Liver (tissue), 9 donors: ENCODE data around the gene CFAP70. TPM values are rescaled to one million over a fixed set of nuclear protein-coding genes. Genes with fewer than 3 reads are reported as not detected.

Experiments
- DNase-seq: peaks from one replicate; pipeline ENCODE4 v3.0.0-alpha.2; 2017; ENCODE audit warnings: low spot score
- H3K27ac ChIP-seq, 2 donors: one replicate each; pipeline ENCODE4 v1.7.0; 2013; ENCODE audit warnings: inconsistent platforms in 2 of 2, low read length in 2 of 2, control low read depth in 1 of 2, low read depth in 1 of 2, mild to moderate bottlenecking in 1 of 2
- H3K27me3 ChIP-seq, 4 donors: one replicate each; pipeline versions ENCODE4 v1.6.1 to v1.7.0; 2013; ENCODE audit warnings: low read length in 3 of 4, inconsistent platforms in 1 of 4, mild to moderate bottlenecking in 1 of 4, moderate library complexity in 1 of 4; ENCODE audit not compliant: control insufficient read depth in 4 of 4, insufficient read depth in 4 of 4
- H3K36me3 ChIP-seq, 4 donors: one replicate each; pipeline versions ENCODE4 v1.6.1 to v1.7.0; 2013; ENCODE audit warnings: low read length in 3 of 4, mild to moderate bottlenecking in 3 of 4, low read depth in 1 of 4, moderate library complexity in 1 of 4; ENCODE audit not compliant: control insufficient read depth in 4 of 4, insufficient read depth in 3 of 4
- H3K4me1 ChIP-seq, 4 donors: one replicate each; pipeline versions ENCODE4 v1.6.1 to v1.7.0; 2013; ENCODE audit warnings: low read length in 3 of 4, mild to moderate bottlenecking in 3 of 4, moderate library complexity in 1 of 4; ENCODE audit not compliant: control insufficient read depth in 4 of 4, insufficient read depth in 4 of 4
- H3K4me3 ChIP-seq, 3 donors: one replicate each; pipeline versions ENCODE4 v1.6.1 to v1.7.0; 2013; ENCODE audit warnings: low read length in 3 of 3, control low read depth in 1 of 3, low read depth in 1 of 3, mild to moderate bottlenecking in 1 of 3
- H3K9ac ChIP-seq, 2 donors: one replicate each; pipeline ENCODE4 v1.7.0; 2013; ENCODE audit warnings: low read length in 2 of 2, mild to moderate bottlenecking in 2 of 2, moderate library complexity in 2 of 2, control low read depth in 1 of 2, low read depth in 1 of 2
- H3K9me3 ChIP-seq, 4 donors: one replicate each; pipeline versions ENCODE4 v1.6.1 to v1.7.0; 2013; ENCODE audit warnings: low read length in 3 of 4; ENCODE audit not compliant: control insufficient read depth in 4 of 4
- ATF3 ChIP-seq: IDR thresholded peaks from 2 replicates; pipeline ENCODE4 v1.6.1; 2016; ENCODE audit warnings: antibody characterized with exemption
- EGR1 ChIP-seq, 2 donors: IDR thresholded peaks; 2 replicates each; pipeline ENCODE4 v1.6.1; 2016 to 2018; ENCODE audit warnings: antibody characterized with exemption in 2 of 2, low read depth in 2 of 2
- FOXA1 ChIP-seq: IDR thresholded peaks from 2 replicates; pipeline ENCODE4 v1.6.1; 2016; ENCODE audit warnings: antibody characterized with exemption
- FOXA2 ChIP-seq: IDR thresholded peaks from 2 replicates; pipeline ENCODE4 v1.6.1; 2016; ENCODE audit warnings: antibody characterized with exemption
- GABPA ChIP-seq, 2 donors: IDR thresholded peaks in 1 of 2; conservative IDR thresholded peaks in 1 of 2; 2 replicates each; pipeline ENCODE4 v1.6.1; 2016; ENCODE audit warnings: antibody characterized with exemption in 2 of 2, mild to moderate bottlenecking in 1 of 2, moderate library complexity in 1 of 2
- HNF4A ChIP-seq, 2 donors: conservative IDR thresholded peaks; 2 replicates each; pipeline ENCODE4 v1.6.1; 2016; ENCODE audit warnings: antibody characterized with exemption in 2 of 2, mild to moderate bottlenecking in 2 of 2
- HNF4G ChIP-seq: IDR thresholded peaks from 2 replicates; pipeline ENCODE4 v1.6.1; 2016; ENCODE audit warnings: antibody characterized with exemption
- JUND ChIP-seq, 2 donors: IDR thresholded peaks; 2 replicates each; pipeline ENCODE4 v1.6.1; 2016; ENCODE audit warnings: antibody characterized with exemption in 2 of 2
- MAX ChIP-seq: IDR thresholded peaks from 2 replicates; pipeline ENCODE4 v1.6.1; 2016; ENCODE audit warnings: antibody characterized with exemption
- NR2F2 ChIP-seq: IDR thresholded peaks from 2 replicates; pipeline ENCODE4 v1.6.1; 2016; ENCODE audit warnings: antibody characterized with exemption
- RAD21 ChIP-seq, 2 donors: IDR thresholded peaks; 2 replicates each; pipeline ENCODE4 v1.6.1; 2016; ENCODE audit warnings: antibody characterized with exemption in 2 of 2, mild to moderate bottlenecking in 2 of 2
- REST ChIP-seq: IDR thresholded peaks from 2 replicates; pipeline ENCODE4 v1.6.1; 2016; ENCODE audit warnings: antibody characterized with exemption, mild to moderate bottlenecking
- RXRA ChIP-seq, 2 donors: IDR thresholded peaks; 2 replicates each; pipeline ENCODE4 v1.6.1; 2017 to 2018; ENCODE audit warnings: antibody characterized with exemption in 2 of 2, mild to moderate bottlenecking in 1 of 2
- SP1 ChIP-seq: IDR thresholded peaks from 2 replicates; pipeline ENCODE4 v1.6.1; 2018; ENCODE audit warnings: antibody characterized with exemption, mild to moderate bottlenecking
- TAF1 ChIP-seq: conservative IDR thresholded peaks from 2 replicates; pipeline ENCODE4 v1.6.1; 2016; ENCODE audit warnings: antibody characterized with exemption, mild to moderate bottlenecking
- WGBS: extraction: QIAGEN DNeasy Blood & Tissue Kit; methylation state at CpG from one replicate; pipeline ENCODE4 v1.1.7; 2013; 5-methylcytosine and 5-hydroxymethylcytosine counted together
- polyA plus RNA-seq, 2 donors: library from polyadenylated mRNA; stranded (reverse) in 1 of 2; unstranded in 1 of 2; fragments of 200-250 nt in 1 of 2; fragments of >200 nt in 1 of 2; fragmentation: Nextera tagmentation in 1 of 2; extraction: Ambion mirVana in 1 of 2; gene quantifications; one replicate each; pipeline versions ENCODE4 v1.2.1 to v1.2.3, GENCODE V29; 2013 to 2015
- total RNA-seq, 2 donors: library from RNA; depleted of rRNA; stranded (reverse); fragments of >200 nt; gene quantifications; one replicate each; pipeline ENCODE4 v1.2.3, GENCODE V29; 2014
- TF ChIP-seq, protein P1 (sequence below): fragments of 150-350 bp; IDR thresholded peaks from 2 replicates; pipeline ENCODE4 v1.5.1; 2017; ENCODE audit warnings: improper control_type of control experiment, low read depth, low read length; ENCODE audit not compliant: missing input control
- TF ChIP-seq, protein P2 (sequence below): IDR thresholded peaks from 2 replicates; pipeline ENCODE4 v1.6.1; 2016; ENCODE audit warnings: antibody characterized with exemption
- donor health status: healthy.
- donor health status: healthy.
- donor health status: healthy.
- donor health status: healthy.
- donor health status: healthy.

CFAP70 gene
- total and polyA plus RNA-seq, 4 donors = 0.46 to 2.3 (median 0.80) TPM

GRCh38 chr10:73205890-73206289, 152.8 kb downstream of the CFAP70 start:
- Histone ChIP-seq H3K27ac (no peak overlapping the region), H3K27me3 (no peaks in the 10 kb centered on the region), H3K36me3 (peaks cover 0 to 8% (median 1%) of the 10 kb centered on the region in 4 donors), H3K4me1 (peaks cover 0 to 4% (median 3%) of the 10 kb centered on the region in 4 donors), H3K9ac (no peak overlapping the region), H3K4me3 (no peak overlapping the region), H3K9me3 (no peaks in the 10 kb centered on the region)
- TF ChIP-seq, protein P1, sequence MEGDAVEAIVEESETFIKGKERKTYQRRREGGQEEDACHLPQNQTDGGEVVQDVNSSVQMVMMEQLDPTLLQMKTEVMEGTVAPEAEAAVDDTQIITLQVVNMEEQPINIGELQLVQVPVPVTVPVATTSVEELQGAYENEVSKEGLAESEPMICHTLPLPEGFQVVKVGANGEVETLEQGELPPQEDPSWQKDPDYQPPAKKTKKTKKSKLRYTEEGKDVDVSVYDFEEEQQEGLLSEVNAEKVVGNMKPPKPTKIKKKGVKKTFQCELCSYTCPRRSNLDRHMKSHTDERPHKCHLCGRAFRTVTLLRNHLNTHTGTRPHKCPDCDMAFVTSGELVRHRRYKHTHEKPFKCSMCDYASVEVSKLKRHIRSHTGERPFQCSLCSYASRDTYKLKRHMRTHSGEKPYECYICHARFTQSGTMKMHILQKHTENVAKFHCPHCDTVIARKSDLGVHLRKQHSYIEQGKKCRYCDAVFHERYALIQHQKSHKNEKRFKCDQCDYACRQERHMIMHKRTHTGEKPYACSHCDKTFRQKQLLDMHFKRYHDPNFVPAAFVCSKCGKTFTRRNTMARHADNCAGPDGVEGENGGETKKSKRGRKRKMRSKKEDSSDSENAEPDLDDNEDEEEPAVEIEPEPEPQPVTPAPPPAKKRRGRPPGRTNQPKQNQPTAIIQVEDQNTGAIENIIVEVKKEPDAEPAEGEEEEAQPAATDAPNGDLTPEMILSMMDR = no peak
- TF ChIP-seq, protein P2, sequence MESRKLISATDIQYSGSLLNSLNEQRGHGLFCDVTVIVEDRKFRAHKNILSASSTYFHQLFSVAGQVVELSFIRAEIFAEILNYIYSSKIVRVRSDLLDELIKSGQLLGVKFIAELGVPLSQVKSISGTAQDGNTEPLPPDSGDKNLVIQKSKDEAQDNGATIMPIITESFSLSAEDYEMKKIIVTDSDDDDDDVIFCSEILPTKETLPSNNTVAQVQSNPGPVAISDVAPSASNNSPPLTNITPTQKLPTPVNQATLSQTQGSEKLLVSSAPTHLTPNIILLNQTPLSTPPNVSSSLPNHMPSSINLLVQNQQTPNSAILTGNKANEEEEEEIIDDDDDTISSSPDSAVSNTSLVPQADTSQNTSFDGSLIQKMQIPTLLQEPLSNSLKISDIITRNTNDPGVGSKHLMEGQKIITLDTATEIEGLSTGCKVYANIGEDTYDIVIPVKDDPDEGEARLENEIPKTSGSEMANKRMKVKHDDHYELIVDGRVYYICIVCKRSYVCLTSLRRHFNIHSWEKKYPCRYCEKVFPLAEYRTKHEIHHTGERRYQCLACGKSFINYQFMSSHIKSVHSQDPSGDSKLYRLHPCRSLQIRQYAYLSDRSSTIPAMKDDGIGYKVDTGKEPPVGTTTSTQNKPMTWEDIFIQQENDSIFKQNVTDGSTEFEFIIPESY = no peak
- TF ChIP-seq RAD21 (IDR thresholded peaks at IDR 0.05) (no peak), HNF4A (conservative IDR thresholded peaks at IDR 0.05) (no peak), EGR1 (IDR thresholded peaks at IDR 0.05; ENCODE audit: low read depth in 2 of 2) (no peak), RXRA (IDR thresholded peaks at IDR 0.05) (no peak), JUND (IDR thresholded peaks at IDR 0.05) (no peak), FOXA1 (no peak), GABPA (IDR thresholded peaks at IDR 0.05 in 1 of 2, conservative IDR thresholded peaks at IDR 0.05 in 1 of 2) (no peak), TAF1 (no peak), REST (no peak), FOXA2 (no peak), SP1 (no peak)
- 97% methylated on average over 1 of the region's 1 CpG for WGBS
- DNase-seq = no peak

DNA sequence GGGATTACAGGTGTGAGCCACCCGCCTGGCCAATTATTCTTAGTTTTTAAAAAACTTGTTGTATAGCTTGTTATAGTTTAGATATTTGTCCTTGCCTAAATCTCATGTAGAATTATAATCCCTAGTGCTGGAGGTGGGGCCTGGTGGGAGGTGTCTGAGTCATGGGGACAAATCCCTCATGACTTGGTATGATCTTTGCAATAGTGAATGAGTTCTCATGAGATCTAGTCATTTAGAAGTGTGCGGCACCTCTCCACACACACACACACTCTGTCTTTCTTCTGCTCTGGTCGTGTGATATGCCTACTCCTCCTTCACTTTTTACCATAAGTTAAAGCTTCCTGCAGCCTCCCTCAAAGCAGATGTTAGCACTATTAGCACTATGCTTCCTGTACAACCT, 153.6 kb downstream of the CFAP70 start:
- no peak overlapping the region for H3K4me3 ChIP-seq
- H3K4me1 ChIP-seq = no peaks in the 10 kb centered on the region
- no peak overlapping the region for H3K27ac ChIP-seq
- H3K9me3 ChIP-seq = no peaks in the 10 kb centered on the region
- DNase-seq = no peak
- no peak overlapping the region for H3K9ac ChIP-seq
- peaks cover 0 to 8% (median 1%) of the 10 kb centered on the region in 4 donors for H3K36me3 ChIP-seq
- WGBS = 94% methylated on average over 3 of the region's 3 CpGs
- H3K27me3 ChIP-seq = no peaks in the 10 kb centered on the region
- no peak for TF ChIP-seq HNF4A (conservative IDR thresholded peaks at IDR 0.05)
- TF ChIP-seq NR2F2 = no peak
- TF ChIP-seq, protein P2 = no peak
- TF ChIP-seq HNF4G = no peak
- no peak for TF ChIP-seq MAX
- TF ChIP-seq JUND (IDR thresholded peaks at IDR 0.05) = no peak
- no peak for TF ChIP-seq RAD21 (IDR thresholded peaks at IDR 0.05)
- no peak for TF ChIP-seq RXRA (IDR thresholded peaks at IDR 0.05)
- TF ChIP-seq ATF3 = no peak
- TF ChIP-seq EGR1 (IDR thresholded peaks at IDR 0.05; ENCODE audit: low read depth in 2 of 2) = no peak
- no peak for TF ChIP-seq REST
- TF ChIP-seq SP1 = no peak
